HL-60 (cell line): Measurements from ENCODE around the gene NLGN1.

ENCODE experiments used
- GABPA ChIP-seq: IDR thresholded peaks from 2 replicates; pipeline ENCODE4 v1.6.1; 2012; ENCODE audit warnings: low read depth
- POLR2AphosphoS5 ChIP-seq: IDR thresholded peaks from 2 replicates; pipeline ENCODE4 v1.6.1; 2012; ENCODE audit warnings: low read depth
- TF ChIP-seq, protein P1 (sequence below): IDR thresholded peaks from one replicate; pipeline ENCODE4 v1.5.1; 2011; ENCODE audit warnings: low read length, control low read depth, inconsistent platforms; ENCODE audit not compliant: insufficient read depth

DNA sequence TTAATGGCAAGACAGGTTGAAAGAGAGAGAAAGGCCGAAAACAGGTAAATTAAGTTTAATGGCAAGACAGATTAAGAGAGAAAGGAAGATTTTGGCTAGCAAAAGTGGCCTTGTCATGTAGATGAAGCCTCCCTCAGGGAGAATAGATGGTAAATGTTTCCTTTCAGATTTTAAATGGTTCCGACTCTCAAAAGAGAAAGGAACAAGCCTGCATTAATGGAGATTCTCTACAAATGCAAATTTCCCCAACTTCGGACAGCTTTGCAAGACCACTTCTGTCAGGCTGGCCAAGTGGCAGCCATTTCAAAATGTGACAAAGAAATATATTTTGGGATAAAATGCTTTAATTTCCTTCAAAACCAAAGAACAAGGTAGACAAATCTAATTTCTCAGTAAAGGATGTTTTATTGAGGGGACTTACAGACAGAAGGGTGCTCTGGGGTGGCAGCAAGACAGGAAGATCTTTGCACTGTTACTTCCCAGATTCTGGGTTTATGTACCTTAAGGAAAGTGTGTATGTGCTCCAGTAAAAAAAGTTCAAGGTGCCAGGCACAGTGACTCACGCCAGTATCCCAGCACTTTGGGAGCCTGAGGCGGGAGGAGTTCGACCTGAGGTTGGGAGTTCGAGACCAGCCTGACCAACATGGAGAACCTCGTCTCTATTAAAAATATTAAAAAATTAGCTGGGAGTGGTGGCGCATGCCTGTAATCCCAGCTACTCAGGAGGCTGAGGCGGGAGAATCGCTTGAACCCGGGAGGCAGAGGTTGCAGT lies 835.3 kb downstream of the NLGN1 start:
- TF ChIP-seq, protein P1, sequence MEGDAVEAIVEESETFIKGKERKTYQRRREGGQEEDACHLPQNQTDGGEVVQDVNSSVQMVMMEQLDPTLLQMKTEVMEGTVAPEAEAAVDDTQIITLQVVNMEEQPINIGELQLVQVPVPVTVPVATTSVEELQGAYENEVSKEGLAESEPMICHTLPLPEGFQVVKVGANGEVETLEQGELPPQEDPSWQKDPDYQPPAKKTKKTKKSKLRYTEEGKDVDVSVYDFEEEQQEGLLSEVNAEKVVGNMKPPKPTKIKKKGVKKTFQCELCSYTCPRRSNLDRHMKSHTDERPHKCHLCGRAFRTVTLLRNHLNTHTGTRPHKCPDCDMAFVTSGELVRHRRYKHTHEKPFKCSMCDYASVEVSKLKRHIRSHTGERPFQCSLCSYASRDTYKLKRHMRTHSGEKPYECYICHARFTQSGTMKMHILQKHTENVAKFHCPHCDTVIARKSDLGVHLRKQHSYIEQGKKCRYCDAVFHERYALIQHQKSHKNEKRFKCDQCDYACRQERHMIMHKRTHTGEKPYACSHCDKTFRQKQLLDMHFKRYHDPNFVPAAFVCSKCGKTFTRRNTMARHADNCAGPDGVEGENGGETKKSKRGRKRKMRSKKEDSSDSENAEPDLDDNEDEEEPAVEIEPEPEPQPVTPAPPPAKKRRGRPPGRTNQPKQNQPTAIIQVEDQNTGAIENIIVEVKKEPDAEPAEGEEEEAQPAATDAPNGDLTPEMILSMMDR, result no peak
- no peak for TF ChIP-seq POLR2AphosphoS5
- TF ChIP-seq GABPA, result no peak
